Endothelial cell of umbilical vein (primary cell): Measurements from ENCODE around the gene MICA. TPM values are rescaled to one million over a fixed set of nuclear protein-coding genes. Genes with fewer than 3 reads are reported as not detected.

ENCODE experiments used
- BruUV-seq: library from RNA; stranded (reverse); fragments of 400-500 nt; replicated peaks from 2 replicates; lab custom pipeline; 2021; lab: Mats Ljungman, UMichigan
- CTCF ChIA-PET: fragments of 300-600, 350-600 bp; sonication (Branson Sonifier 250); formaldehyde crosslinking; loops from one replicate; lab custom pipeline; 2021; ENCODE audit warnings: antibody characterized with exemption, inconsistent platforms; lab: Charles Lee
- POLR2A ChIA-PET: fragments of 300-600, 350-600 bp; sonication (Branson Sonifier 250); formaldehyde crosslinking; loops from one replicate; lab custom pipeline; 2021; ENCODE audit warnings: antibody characterized with exemption, inconsistent platforms; lab: Charles Lee
- DNase-seq: peaks from one replicate; pipeline ENCODE4 v3.0.0-alpha.2; 2011; ENCODE audit warnings: low read depth, low spot score
- FAIRE-seq: peaks from 2 replicates; lab custom pipeline; 2011; peaks lifted over from hg19 to GRCh38; lab: Jason Lieb, UNC
- H2AFZ ChIP-seq: 2 replicates; pipeline ENCODE4 v1.6.0; 2012; ENCODE audit warnings: low read depth, low read length, control low read depth, inconsistent platforms
- H3K27ac ChIP-seq: 2 replicates; pipeline ENCODE4 v1.5.1; 2011; ENCODE audit warnings: low read depth, mild to moderate bottlenecking, control low read depth, low read length, moderate library complexity; ENCODE audit not compliant: insufficient read depth
- H3K27me3 ChIP-seq, 2 experiments: 2 replicates each; pipeline versions ENCODE4 v1.6.0 to v1.6.1; 2011; ENCODE audit warnings: low read length in 2 of 2, mixed read lengths in 1 of 2; ENCODE audit not compliant: control insufficient read depth in 2 of 2, insufficient read depth in 2 of 2
- H3K36me3 ChIP-seq, 2 experiments: 2 replicates in 1 of 2; 3 replicates in 1 of 2; pipeline ENCODE4 v1.5.1; 2011; ENCODE audit warnings: low read length in 2 of 2, mild to moderate bottlenecking in 1 of 2, moderate library complexity in 1 of 2; ENCODE audit not compliant: control insufficient read depth in 2 of 2, insufficient read depth in 2 of 2; ENCODE audit errors: extremely low read depth in 1 of 2
- H3K4me1 ChIP-seq: 3 replicates; pipeline ENCODE4 v1.5.1; 2011; ENCODE audit warnings: mild to moderate bottlenecking, low read length; ENCODE audit not compliant: control insufficient read depth, insufficient read depth; ENCODE audit errors: extremely low read depth
- H3K4me2 ChIP-seq: 2 replicates; pipeline ENCODE4 v1.6.1; 2011; ENCODE audit warnings: low read length, control low read depth, mixed read lengths; ENCODE audit not compliant: insufficient read depth
- H3K4me3 ChIP-seq, 3 experiments: fragments of 200-600 bp in 1 of 3; sonication (generic), shearing (Covaris generic) in 1 of 3; replicated peaks in 1 of 3; 2 replicates each; pipeline ENCODE4 v1.5.1; 2011 to 2016; ENCODE audit warnings: control low read depth in 3 of 3, low read length in 3 of 3, mild to moderate bottlenecking in 2 of 3, inconsistent platforms in 1 of 3, low read depth in 1 of 3, moderate library complexity in 1 of 3; ENCODE audit not compliant: insufficient read depth in 1 of 3
- H3K79me2 ChIP-seq: 2 replicates; pipeline ENCODE4 v1.6.0; 2012; ENCODE audit warnings: low read length, inconsistent platforms; ENCODE audit not compliant: control insufficient read depth, insufficient read depth
- H3K9ac ChIP-seq: replicated peaks from 2 replicates; pipeline ENCODE3; 2011; ENCODE audit warnings: low read length, control low read depth; ENCODE audit not compliant: insufficient read depth; ENCODE audit errors: extremely low read depth
- H3K9me1 ChIP-seq: replicated peaks from 3 replicates; pipeline ENCODE4 v1.6.0; 2011; ENCODE audit warnings: mild to moderate bottlenecking, low read length; ENCODE audit not compliant: control insufficient read depth, insufficient read depth; ENCODE audit errors: extremely low read depth
- H3K9me3 ChIP-seq: replicated peaks from 2 replicates; pipeline ENCODE4 v1.5.1; 2012; ENCODE audit warnings: low read length, inconsistent platforms; ENCODE audit not compliant: control insufficient read depth, insufficient read depth
- H4K20me1 ChIP-seq: replicated peaks from 2 replicates; pipeline ENCODE3; 2011; ENCODE audit warnings: mild to moderate bottlenecking, low read length; ENCODE audit not compliant: control insufficient read depth, insufficient read depth; ENCODE audit errors: extremely low read depth
- EZH2 ChIP-seq: IDR thresholded peaks from 2 replicates; pipeline ENCODE4 v1.6.1; 2012; ENCODE audit warnings: borderline replicate concordance, low read depth, mild to moderate bottlenecking, moderate library complexity, low read length, inconsistent platforms; ENCODE audit not compliant: severe bottlenecking
- FOS ChIP-seq: IDR thresholded peaks from 2 replicates; pipeline ENCODE4 v1.6.1; 2011; ENCODE audit warnings: mild to moderate bottlenecking, low read length, moderate library complexity, borderline replicate concordance; ENCODE audit not compliant: insufficient read depth
- GATA2 ChIP-seq: IDR thresholded peaks from 2 replicates; pipeline ENCODE4 v1.7.0; 2011; ENCODE audit warnings: low read depth, mild to moderate bottlenecking, moderate library complexity, mixed read lengths, low read length; ENCODE audit not compliant: insufficient read length, insufficient read depth
- JUN ChIP-seq: IDR thresholded peaks from 2 replicates; pipeline ENCODE4 v1.6.1; 2011; ENCODE audit warnings: borderline replicate concordance, low read depth; ENCODE audit not compliant: insufficient read length, insufficient read depth
- MYC ChIP-seq: IDR thresholded peaks from one replicate; pipeline ENCODE4 v1.6.1; 2011; ENCODE audit warnings: mild to moderate bottlenecking, low read depth, low read length
- POLR2AphosphoS5 ChIP-seq: IDR thresholded peaks from 2 replicates; pipeline ENCODE4 v1.6.1; 2012; ENCODE audit warnings: low read depth, mild to moderate bottlenecking, control low read depth, low read length, moderate library complexity; ENCODE audit not compliant: insufficient read depth
- dilution Hi-C: fragments of 300-500 bp; cut with MboI; formaldehyde crosslinking; loops from one replicate; pipeline ENCODE4 v1.15.0; 2019; ENCODE audit warnings: low sequenced_read_pairs; ENCODE audit not compliant: extremely low pct_ligation_motif_present
- intact Hi-C: fragments of 100-400 bp; cut with micrococcal nuclease; formaldehyde crosslinking; loops from one replicate; pipeline ENCODE4 v1.10.0; 2022
- polyA plus RNA-seq, 4 experiments: library from polyadenylated mRNA; depleted of rRNA in 3 of 4; stranded (reverse) in 3 of 4; unstranded in 1 of 4; fragments of >200 nt; gene quantifications; 2 replicates each; pipeline versions ENCODE4 v1.2.1 to v1.2.3, GENCODE V29; 2011 to 2012; ENCODE audit warnings: missing spikeins in 1 of 4
- total RNA-seq: library from RNA; stranded (reverse); gene quantifications from 2 replicates; pipeline ENCODE4 v1.2.3, GENCODE V29; 2021
- TF ChIP-seq, protein P1 (sequence below): IDR thresholded peaks from 2 replicates; pipeline ENCODE4 v1.6.1; 2011; ENCODE audit not compliant: insufficient read depth, insufficient read length
- TF ChIP-seq, protein P2 (sequence below), 2 donors: IDR thresholded peaks; 1 replicate in 1 of 2; 2 replicates in 1 of 2; pipeline ENCODE4 v1.5.1; 2011; ENCODE audit warnings: low read length in 2 of 2, mild to moderate bottlenecking in 2 of 2, moderate library complexity in 2 of 2, control low read depth in 1 of 2, inconsistent platforms in 1 of 2, low read depth in 1 of 2; ENCODE audit not compliant: insufficient read depth in 1 of 2; ENCODE audit errors: extremely low read depth in 1 of 2

Gene MICA
- total and polyA plus RNA-seq, 2 donors (not counting 3 experiments of a cell fraction or from before 2014, with no cell fraction given), result 42.5 to 99.3 TPM

DNA sequence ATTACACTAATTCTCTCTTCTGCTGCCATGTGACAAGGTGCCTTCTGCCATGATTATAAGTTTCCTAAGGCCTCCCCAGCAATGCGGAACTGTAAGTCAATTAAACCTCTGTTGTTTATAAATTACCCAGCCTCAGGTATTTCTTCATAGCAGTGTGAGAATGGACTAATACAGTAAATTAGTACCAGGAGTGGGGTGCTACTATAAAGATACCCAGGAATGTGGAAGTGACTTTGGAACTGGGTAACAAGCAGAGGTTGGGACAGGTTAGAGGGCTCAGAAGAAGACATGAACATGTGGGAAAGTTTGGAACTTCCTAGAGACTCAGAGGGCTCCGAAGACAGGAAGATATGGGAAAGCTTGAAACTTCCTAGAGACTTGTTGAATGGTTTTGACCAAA lies 34.8 kb downstream of the MICA start:
- no peak for FAIRE-seq

More for the DNA sequence above, 34.8 kb downstream of the MICA start:
- Histone ChIP-seq H2AFZ (no peak overlapping the region), H3K79me2 (no peaks in the 10 kb centered on the region), H4K20me1 (no peaks in the 10 kb centered on the region), H3K4me3 (no peak overlapping the region), H3K9me3 (peaks cover 2% of the 10 kb centered on the region), H3K9ac (no peak overlapping the region), H3K9me1 (no peaks in the 10 kb centered on the region), H3K36me3 (no peaks in the 10 kb centered on the region), H3K4me2 (no peak overlapping the region), H3K27ac (no peak overlapping the region), H3K27me3 (peaks cover 16 to 35% of the 10 kb centered on the region in 2 experiments), H3K4me1 (no peaks in the 10 kb centered on the region)
- DNase-seq, result no peak
- intact Hi-C loops, result no loop called here
- CTCF ChIA-PET, result interaction anchor here (0.9 kb wide), 1 partner anchor 71 kb away, joined by 3 read pairs; no protein-coding TSS in a partner anchor
- dilution Hi-C loops, result no loop called here
- BruUV-seq, result no TSS peak
- TF ChIP-seq, protein P1, sequence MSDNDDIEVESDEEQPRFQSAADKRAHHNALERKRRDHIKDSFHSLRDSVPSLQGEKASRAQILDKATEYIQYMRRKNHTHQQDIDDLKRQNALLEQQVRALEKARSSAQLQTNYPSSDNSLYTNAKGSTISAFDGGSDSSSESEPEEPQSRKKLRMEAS, result no peak
- TF ChIP-seq, protein P2, sequence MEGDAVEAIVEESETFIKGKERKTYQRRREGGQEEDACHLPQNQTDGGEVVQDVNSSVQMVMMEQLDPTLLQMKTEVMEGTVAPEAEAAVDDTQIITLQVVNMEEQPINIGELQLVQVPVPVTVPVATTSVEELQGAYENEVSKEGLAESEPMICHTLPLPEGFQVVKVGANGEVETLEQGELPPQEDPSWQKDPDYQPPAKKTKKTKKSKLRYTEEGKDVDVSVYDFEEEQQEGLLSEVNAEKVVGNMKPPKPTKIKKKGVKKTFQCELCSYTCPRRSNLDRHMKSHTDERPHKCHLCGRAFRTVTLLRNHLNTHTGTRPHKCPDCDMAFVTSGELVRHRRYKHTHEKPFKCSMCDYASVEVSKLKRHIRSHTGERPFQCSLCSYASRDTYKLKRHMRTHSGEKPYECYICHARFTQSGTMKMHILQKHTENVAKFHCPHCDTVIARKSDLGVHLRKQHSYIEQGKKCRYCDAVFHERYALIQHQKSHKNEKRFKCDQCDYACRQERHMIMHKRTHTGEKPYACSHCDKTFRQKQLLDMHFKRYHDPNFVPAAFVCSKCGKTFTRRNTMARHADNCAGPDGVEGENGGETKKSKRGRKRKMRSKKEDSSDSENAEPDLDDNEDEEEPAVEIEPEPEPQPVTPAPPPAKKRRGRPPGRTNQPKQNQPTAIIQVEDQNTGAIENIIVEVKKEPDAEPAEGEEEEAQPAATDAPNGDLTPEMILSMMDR (IDR thresholded peaks at IDR 0.05; ENCODE audit: extremely low read depth in 1 of 2, insufficient read depth in 1 of 2, low read depth in 1 of 2, low read length in 2 of 2), result no peak
- TF ChIP-seq POLR2AphosphoS5, result no peak
- TF ChIP-seq FOS, result no peak
- TF ChIP-seq MYC, result no peak
- TF ChIP-seq GATA2, result no peak
- TF ChIP-seq EZH2, result no peak
- TF ChIP-seq JUN, result no peak
- POLR2A ChIA-PET, result no interaction called here
